HepG2 (cell line): Measurements from ENCODE around the gene ACTR10. TPM values are rescaled to one million over a fixed set of nuclear protein-coding genes. Genes with fewer than 3 reads are reported as not detected.

Experiments used
- ATAC-seq: fragments of 200-7000 bp; cut with Tn5 transposase; 3 replicates; pipeline ENCODE4 v1.9.1; 2020; ENCODE audit warnings: mild to moderate bottlenecking, moderate library complexity
- BruUV-seq: library from RNA; stranded (reverse); fragments of 400-500 nt; replicated peaks from 2 replicates; lab custom pipeline; 2021; lab: Mats Ljungman, UMichigan
- CTCF ChIA-PET: fragments of 300-600 bp; formaldehyde crosslinking; extraction: SDS; loops from one replicate; lab custom pipeline; 2021; ENCODE audit warnings: low total read pairs, inconsistent platforms, low intra/inter-chr PET ratio; lab: Yijun Ruan, JAX
- POLR2A ChIA-PET: fragments of 350-600 bp; sonication (Branson Sonifier 250); formaldehyde crosslinking; loops from one replicate; lab custom pipeline; 2020; ENCODE audit warnings: antibody characterized with exemption, inconsistent platforms; lab: Yijun Ruan, JAX
- DNase-seq: peaks from one replicate; pipeline ENCODE4 v3.0.0-alpha.2; 2015; ENCODE audit warnings: low spot score
- FAIRE-seq: peaks from 3 replicates; lab custom pipeline; 2011; peaks lifted over from hg19 to GRCh38; lab: Jason Lieb, UNC
- H2AFZ ChIP-seq: one replicate; pipeline ENCODE4 v1.6.1; 2011; ENCODE audit warnings: low read length, inconsistent platforms
- H3K27ac ChIP-seq: fragments of 300-600 bp; 3 replicates; pipeline ENCODE4 v1.8.0; 2011; ENCODE audit warnings: mixed run types, mild to moderate bottlenecking, mixed read lengths, low read length, inconsistent platforms; ENCODE audit not compliant: insufficient read depth; ENCODE audit errors: extremely low read length
- H3K27me3 ChIP-seq, 2 experiments: fragments of 200-600 bp in 1 of 2; 2 replicates in 1 of 2; 3 replicates in 1 of 2; pipeline versions ENCODE4 v1.6.0 to v1.8.0; 2011; ENCODE audit warnings: low read length in 2 of 2, mild to moderate bottlenecking in 2 of 2, moderate library complexity in 2 of 2, inconsistent platforms in 1 of 2; ENCODE audit not compliant: insufficient read depth in 2 of 2, control insufficient read depth in 1 of 2
- H3K36me3 ChIP-seq, 2 experiments: fragments of 200-600 bp in 1 of 2; replicated peaks in 1 of 2; 2 replicates in 1 of 2; 3 replicates in 1 of 2; pipeline versions ENCODE4 v1.5.1 to v1.8.0; 2011; ENCODE audit warnings: low read length in 2 of 2, inconsistent platforms in 1 of 2; ENCODE audit not compliant: insufficient read depth in 2 of 2, control insufficient read depth in 1 of 2
- H3K4me1 ChIP-seq: 2 replicates; pipeline ENCODE4 v1.5.1; 2012; ENCODE audit warnings: low read length, inconsistent platforms; ENCODE audit not compliant: insufficient read depth
- H3K4me2 ChIP-seq: 2 replicates; pipeline ENCODE4 v1.6.0; 2011; ENCODE audit warnings: low read depth, low read length, inconsistent platforms
- H3K4me3 ChIP-seq, 3 experiments: fragments of 200-600 bp in 1 of 3; sonication (generic), shearing (Covaris generic) in 1 of 3; replicated peaks in 1 of 3; 2 replicates each; pipeline ENCODE4 v1.5.1; 2011 to 2016; ENCODE audit warnings: low read length in 3 of 3, inconsistent platforms in 2 of 3, low read depth in 2 of 3, mild to moderate bottlenecking in 2 of 3, control low read depth in 1 of 3, mixed read lengths in 1 of 3; ENCODE audit not compliant: insufficient read depth in 1 of 3
- H3K79me2 ChIP-seq: one replicate; pipeline ENCODE4 v1.6.1; 2011; ENCODE audit warnings: low read length, inconsistent platforms; ENCODE audit not compliant: insufficient read depth
- H3K9ac ChIP-seq: 2 replicates; pipeline ENCODE4 v1.6.0; 2011; ENCODE audit warnings: mild to moderate bottlenecking, low read depth, low read length, inconsistent platforms; ENCODE audit not compliant: insufficient read depth
- H3K9me3 ChIP-seq: 2 replicates; pipeline ENCODE4 v1.5.1; 2012; ENCODE audit warnings: mild to moderate bottlenecking, low read length
- H4K20me1 ChIP-seq: 2 replicates; pipeline ENCODE4 v1.6.0; 2011; ENCODE audit warnings: inconsistent platforms, mild to moderate bottlenecking, low read length, moderate library complexity; ENCODE audit not compliant: insufficient read depth
- ATF7-NPFF ChIP-seq: sonication (generic); formaldehyde crosslinking; IDR thresholded peaks from 2 replicates; pipeline ENCODE4 v1.8.1; 2023; ENCODE audit warnings: mild to moderate bottlenecking, low read depth, missing genetic modification reagents, moderate library complexity
- CHD4 ChIP-seq: fragments of 200-600 bp; sonication (generic); IDR thresholded peaks from 2 replicates; pipeline ENCODE4 v1.7.0; 2017; ENCODE audit warnings: mild to moderate bottlenecking, low read length, borderline replicate concordance
- IKZF4 ChIP-seq: sonication (generic); formaldehyde crosslinking; IDR thresholded peaks from 2 replicates; pipeline ENCODE4 v1.5.1; 2020; ENCODE audit warnings: borderline replicate concordance, mild to moderate bottlenecking, low read depth, missing genetic modification reagents; ENCODE audit errors: not compliant biosample characterization
- IRF2 ChIP-seq: IDR thresholded peaks from 2 replicates; pipeline ENCODE4 v1.6.1; 2018; ENCODE audit warnings: missing genetic modification reagents, missing compliant biosample characterization
- KDM2A ChIP-seq: sonication (generic); formaldehyde crosslinking; IDR thresholded peaks from 2 replicates; pipeline ENCODE4 v1.4.0; 2020; ENCODE audit warnings: low read depth, missing genetic modification reagents, borderline replicate concordance
- KDM5A ChIP-seq: fragments of 200-600 bp; sonication (generic); IDR thresholded peaks from 2 replicates; pipeline ENCODE4 v1.7.0; 2018; ENCODE audit warnings: antibody characterized with exemption, mild to moderate bottlenecking, low read length, borderline replicate concordance
- REXO4 ChIP-seq: sonication (generic); formaldehyde crosslinking; IDR thresholded peaks from 2 replicates; pipeline ENCODE4 v1.8.0; 2022; ENCODE audit warnings: missing genetic modification reagents, mild to moderate bottlenecking, borderline replicate concordance
- SMYD3 ChIP-seq: sonication (generic); formaldehyde crosslinking; IDR thresholded peaks from 2 replicates; pipeline ENCODE4 v1.8.1; 2023; ENCODE audit warnings: mild to moderate bottlenecking, missing genetic modification reagents
- TARDBP ChIP-seq: sonication (generic); formaldehyde crosslinking; IDR thresholded peaks from 2 replicates; pipeline ENCODE4 v1.8.0; 2022; ENCODE audit warnings: mild to moderate bottlenecking, missing genetic modification reagents
- TRIM24 ChIP-seq: sonication (generic); formaldehyde crosslinking; IDR thresholded peaks from 2 replicates; pipeline ENCODE4 v1.8.0; 2022; ENCODE audit warnings: mild to moderate bottlenecking, missing genetic modification reagents
- YEATS2 ChIP-seq: sonication (generic); formaldehyde crosslinking; IDR thresholded peaks from 2 replicates; pipeline ENCODE4 v1.4.0; 2020; ENCODE audit warnings: missing genetic modification reagents, borderline replicate concordance
- ZFP37 ChIP-seq: sonication (generic); formaldehyde crosslinking; IDR thresholded peaks from 2 replicates; pipeline ENCODE4 v1.4.0; 2020; ENCODE audit warnings: missing genetic modification reagents, borderline replicate concordance
- ZMYM4 ChIP-seq: sonication (generic); formaldehyde crosslinking; IDR thresholded peaks from 2 replicates; pipeline ENCODE4 v1.8.1; 2023; ENCODE audit warnings: mild to moderate bottlenecking, missing genetic modification reagents
- ZNF501 ChIP-seq: sonication (generic); formaldehyde crosslinking; IDR thresholded peaks from 2 replicates; pipeline ENCODE4 v1.5.1; 2020; ENCODE audit warnings: mild to moderate bottlenecking, moderate library complexity, missing genetic modification reagents
- ZNF674 ChIP-seq: sonication (generic); formaldehyde crosslinking; IDR thresholded peaks from 2 replicates; pipeline ENCODE4 v1.5.0; 2020; ENCODE audit warnings: low read depth, mild to moderate bottlenecking, missing genetic modification reagents
- WGBS: methylation state at CpG from one replicate; pipeline ENCODE4 v1.1.6; 2017; ENCODE audit warnings: low lambda C conversion rate; 5-methylcytosine and 5-hydroxymethylcytosine counted together
- in situ Hi-C: cut with HindIII; loops from 2 replicates; pipeline ENCODE4 v1.10.0; 2017; ENCODE audit warnings: low pct_unique_long_range_greater_than_20kb; ENCODE audit not compliant: extremely low pct_ligation_motif_present
- intact Hi-C: fragments of 100-400 bp; cut with micrococcal nuclease; formaldehyde crosslinking; loops from one replicate; pipeline ENCODE4 v1.10.0; 2022; ENCODE audit not compliant: unreplicated experiment
- polyA plus RNA-seq, 8 experiments: library from polyadenylated mRNA; depleted of rRNA in 3 of 8; stranded (reverse) in 7 of 8; unstranded in 1 of 8; fragments of >200 nt; fragmentation: Illumina TruSeq in 4 of 8; extraction: Trizol in 4 of 8; gene quantifications; 2 replicates each; pipeline versions ENCODE4 v1.2.1 to v1.2.3, GENCODE V29; 2011 to 2016; ENCODE audit warnings: low read depth in 4 of 8, missing spikeins in 1 of 8, mixed read lengths in 1 of 8; ENCODE audit not compliant: insufficient read depth in 1 of 8
- total RNA-seq, 5 experiments: library from RNA; depleted of rRNA; stranded (reverse); fragments of >200 nt; fragmentation: Illumina TruSeq; extraction: Trizol; gene quantifications; 2 replicates each; pipeline ENCODE4 v1.2.3, GENCODE V29; 2016; ENCODE audit warnings: low read depth in 1 of 5
- TF ChIP-seq, protein P1 (sequence below), 2 experiments: sonication (generic) in 1 of 2; formaldehyde crosslinking in 1 of 2; IDR thresholded peaks; 2 replicates each; pipeline versions ENCODE4 v1.6.1 to v1.9.0; 2014 to 2022; ENCODE audit warnings: antibody characterized with exemption in 1 of 2, borderline replicate concordance in 1 of 2, inconsistent platforms in 1 of 2, low read depth in 1 of 2, missing genetic modification reagents in 1 of 2
- TF ChIP-seq, protein P2 (sequence below): sonication (generic); formaldehyde crosslinking; IDR thresholded peaks from 2 replicates; pipeline ENCODE4 v1.4.0; 2020; ENCODE audit warnings: missing genetic modification reagents

The ACTR10 gene
- total and polyA plus RNA-seq, 2 of the 13 experiments (the other 11 are each of a cell fraction or from before 2014, with no cell fraction given), result 30.0 to 41.3 TPM

DNA sequence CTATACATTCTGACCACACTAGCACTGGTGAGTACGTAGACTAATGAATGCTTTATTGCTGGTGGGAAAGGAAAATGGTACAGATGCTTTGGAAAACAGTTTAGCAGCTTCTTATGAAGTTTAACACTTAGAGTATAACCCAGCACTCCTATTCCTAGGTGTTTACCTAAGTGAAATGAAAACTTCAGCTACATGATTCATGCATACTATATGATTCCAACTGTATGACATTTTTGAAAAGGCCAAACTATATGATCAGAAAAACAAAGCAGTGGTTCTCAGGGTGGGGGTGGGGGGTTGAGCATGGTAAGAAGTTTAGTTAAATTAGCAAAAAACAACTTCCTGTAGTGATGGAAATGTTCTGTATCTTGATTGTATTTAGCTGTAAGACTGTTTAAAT lies 76.3 kb downstream of the ACTR10 start:
- Histone ChIP-seq H3K27ac (no peak overlapping the region), H3K4me2 (no peak overlapping the region), H4K20me1 (no peaks in the 10 kb centered on the region; the same call in 1 of the 2 replicates), H2AFZ (no peak overlapping the region), H3K4me1 (peaks cover 83% of the 10 kb centered on the region), H3K36me3 (peaks cover 5 to 49% of the 10 kb centered on the region in 2 experiments), H3K4me3 (no peak overlapping the region), H3K9ac (no peak overlapping the region), H3K79me2 (peaks cover 85% of the 10 kb centered on the region), H3K27me3 (no peaks in the 10 kb centered on the region), H3K9me3 (no peaks in the 10 kb centered on the region)
- FAIRE-seq (no peak), DNase-seq (no peak), ATAC-seq (no peak)
- TF ChIP-seq ZFP37, result no peak
- TF ChIP-seq TARDBP, result no peak
- TF ChIP-seq SMYD3 (CRISPR knock-in tag), result no peak
- TF ChIP-seq ZNF674, result no peak
- TF ChIP-seq, protein P1, sequence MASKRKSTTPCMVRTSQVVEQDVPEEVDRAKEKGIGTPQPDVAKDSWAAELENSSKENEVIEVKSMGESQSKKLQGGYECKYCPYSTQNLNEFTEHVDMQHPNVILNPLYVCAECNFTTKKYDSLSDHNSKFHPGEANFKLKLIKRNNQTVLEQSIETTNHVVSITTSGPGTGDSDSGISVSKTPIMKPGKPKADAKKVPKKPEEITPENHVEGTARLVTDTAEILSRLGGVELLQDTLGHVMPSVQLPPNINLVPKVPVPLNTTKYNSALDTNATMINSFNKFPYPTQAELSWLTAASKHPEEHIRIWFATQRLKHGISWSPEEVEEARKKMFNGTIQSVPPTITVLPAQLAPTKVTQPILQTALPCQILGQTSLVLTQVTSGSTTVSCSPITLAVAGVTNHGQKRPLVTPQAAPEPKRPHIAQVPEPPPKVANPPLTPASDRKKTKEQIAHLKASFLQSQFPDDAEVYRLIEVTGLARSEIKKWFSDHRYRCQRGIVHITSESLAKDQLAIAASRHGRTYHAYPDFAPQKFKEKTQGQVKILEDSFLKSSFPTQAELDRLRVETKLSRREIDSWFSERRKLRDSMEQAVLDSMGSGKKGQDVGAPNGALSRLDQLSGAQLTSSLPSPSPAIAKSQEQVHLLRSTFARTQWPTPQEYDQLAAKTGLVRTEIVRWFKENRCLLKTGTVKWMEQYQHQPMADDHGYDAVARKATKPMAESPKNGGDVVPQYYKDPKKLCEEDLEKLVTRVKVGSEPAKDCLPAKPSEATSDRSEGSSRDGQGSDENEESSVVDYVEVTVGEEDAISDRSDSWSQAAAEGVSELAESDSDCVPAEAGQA (IDR thresholded peaks at IDR 0.05; ENCODE audit: low read depth), result no peak
- TF ChIP-seq, protein P1 (CRISPR knock-in tag; IDR thresholded peaks at IDR 0.05; ENCODE audit: borderline replicate concordance), result no peak
- no peak for TF ChIP-seq ZNF501 (CRISPR knock-in tag)
- TF ChIP-seq, protein P2, sequence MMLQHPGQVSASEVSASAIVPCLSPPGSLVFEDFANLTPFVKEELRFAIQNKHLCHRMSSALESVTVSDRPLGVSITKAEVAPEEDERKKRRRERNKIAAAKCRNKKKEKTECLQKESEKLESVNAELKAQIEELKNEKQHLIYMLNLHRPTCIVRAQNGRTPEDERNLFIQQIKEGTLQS (CRISPR knock-in tag), result no peak
- TF ChIP-seq YEATS2, result no peak
- no peak for TF ChIP-seq ATF7-NPFF (CRISPR knock-in tag)
- TF ChIP-seq ZMYM4 (CRISPR knock-in tag), result no peak
- no peak for TF ChIP-seq CHD4
- no peak for TF ChIP-seq REXO4 (CRISPR knock-in tag)
- no peak for TF ChIP-seq TRIM24 (CRISPR knock-in tag)
- no peak for TF ChIP-seq KDM2A (CRISPR knock-in tag)
- no peak for TF ChIP-seq IRF2 (CRISPR knock-in tag)
- no peak for TF ChIP-seq IKZF4 (CRISPR knock-in tag)
- no peak for TF ChIP-seq KDM5A
- intact Hi-C loops (no loop called here), in situ Hi-C loops (no loop called here)
- WGBS, result 96% methylated on average over 1 of the region's 1 CpG
- no TSS peak for BruUV-seq
- ChIA-PET CTCF (no interaction called here), POLR2A (interaction anchor here (0.6 to 7.3 kb wide), 3 partner anchors 9 to 32 kb away, joined by 4 to 92 read pairs (median 7); partner anchors contain the start of genes ARID4A and PSMA3)
